Peyer's patch (tissue), 4 donors: Measurements from ENCODE around the gene PARD3B. TPM values are rescaled to one million over a fixed set of nuclear protein-coding genes. Genes with fewer than 3 reads are reported as not detected.

Experiments
- DNase-seq, 3 donors: peaks; one replicate each; pipeline ENCODE4 v3.0.0-alpha.2; 2017 to 2019
- H3K27ac ChIP-seq, 4 donors: fragments of 200-600 bp; sonication (generic); one replicate each; pipeline ENCODE4 v1.5.1; 2016 to 2019
- H3K27me3 ChIP-seq, 2 donors: fragments of 200-600 bp; sonication (generic); one replicate each; pipeline ENCODE4 v1.5.1; 2019
- H3K36me3 ChIP-seq, 3 donors: fragments of 200-600 bp; sonication (generic); one replicate each; pipeline ENCODE4 v1.5.1; 2016 to 2019
- H3K4me1 ChIP-seq, 4 donors: fragments of 200-600 bp; sonication (generic); one replicate each; pipeline ENCODE4 v1.5.1; 2016 to 2019
- H3K4me3 ChIP-seq, 4 donors: fragments of 200-600 bp; sonication (generic); 1 replicate in 3 of 4; 2 replicates in 1 of 4; pipeline ENCODE4 v1.5.1; 2016 to 2019; ENCODE audit warnings: mild to moderate bottlenecking in 1 of 4
- H3K9me3 ChIP-seq, 4 donors: fragments of 200-600 bp; sonication (generic); one replicate each; pipeline ENCODE4 v1.5.1; 2016 to 2019; ENCODE audit warnings: mild to moderate bottlenecking in 1 of 4
- POLR2A ChIP-seq, 2 donors: fragments of 450-650 bp; IDR thresholded peaks; one replicate each; pipeline ENCODE4 v1.5.1; 2017; ENCODE audit warnings: antibody characterized with exemption in 2 of 2, mild to moderate bottlenecking in 2 of 2, moderate library complexity in 2 of 2
- total RNA-seq, 4 donors: library from RNA; depleted of rRNA; stranded (reverse); fragments of >200 nt; gene quantifications; one replicate each; pipeline ENCODE4 v1.1.0, GENCODE V29; 2016
- TF ChIP-seq, protein P1 (sequence below), 6 experiments: fragments of 450-650 bp in 4 of 6; fragments of 200-600 bp in 2 of 6; sonication (generic) in 1 of 6; IDR thresholded peaks; one replicate each; pipeline ENCODE4 v1.5.1; 2017 to 2019; ENCODE audit warnings: antibody characterized with exemption in 6 of 6, mild to moderate bottlenecking in 3 of 6, moderate library complexity in 1 of 6

The PARD3B gene
- total RNA-seq, 4 donors from 2014 or later: 19.6 to 52.0 (median 40.6) TPM

DNA sequence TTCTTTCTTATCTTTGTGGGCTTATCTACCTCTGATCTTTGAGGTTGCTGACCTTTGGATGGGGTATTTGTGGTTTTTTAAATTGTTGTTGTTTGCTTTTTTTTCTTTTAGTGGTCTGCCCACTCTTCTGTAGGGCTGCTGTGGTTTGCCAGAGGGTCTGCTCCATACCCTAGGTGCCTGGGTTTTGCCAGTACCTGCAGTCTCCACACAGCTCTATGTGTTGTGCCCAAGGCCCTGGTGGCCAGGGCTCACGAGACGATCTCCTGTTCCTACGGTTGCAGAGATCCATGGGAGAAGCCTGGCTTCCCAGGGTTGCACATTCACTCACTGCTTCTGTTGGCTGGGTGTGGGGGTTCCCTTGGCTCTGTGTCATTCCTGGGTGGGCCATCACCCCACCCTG, 87.1 kb downstream of the PARD3B start:
- DNase-seq: no peak
- Histone ChIP-seq H3K4me1 (peaks cover 0 to 9% (median 0%) of the 10 kb centered on the region in 4 donors), H3K27ac (no peak overlapping the region), H3K4me3 (no peak overlapping the region), H3K9me3 (no peaks in the 10 kb centered on the region), H3K36me3 (no peaks in the 10 kb centered on the region), H3K27me3 (no peaks in the 10 kb centered on the region)
- no peak for TF ChIP-seq POLR2A (IDR thresholded peaks at IDR 0.05)
- TF ChIP-seq, protein P1, sequence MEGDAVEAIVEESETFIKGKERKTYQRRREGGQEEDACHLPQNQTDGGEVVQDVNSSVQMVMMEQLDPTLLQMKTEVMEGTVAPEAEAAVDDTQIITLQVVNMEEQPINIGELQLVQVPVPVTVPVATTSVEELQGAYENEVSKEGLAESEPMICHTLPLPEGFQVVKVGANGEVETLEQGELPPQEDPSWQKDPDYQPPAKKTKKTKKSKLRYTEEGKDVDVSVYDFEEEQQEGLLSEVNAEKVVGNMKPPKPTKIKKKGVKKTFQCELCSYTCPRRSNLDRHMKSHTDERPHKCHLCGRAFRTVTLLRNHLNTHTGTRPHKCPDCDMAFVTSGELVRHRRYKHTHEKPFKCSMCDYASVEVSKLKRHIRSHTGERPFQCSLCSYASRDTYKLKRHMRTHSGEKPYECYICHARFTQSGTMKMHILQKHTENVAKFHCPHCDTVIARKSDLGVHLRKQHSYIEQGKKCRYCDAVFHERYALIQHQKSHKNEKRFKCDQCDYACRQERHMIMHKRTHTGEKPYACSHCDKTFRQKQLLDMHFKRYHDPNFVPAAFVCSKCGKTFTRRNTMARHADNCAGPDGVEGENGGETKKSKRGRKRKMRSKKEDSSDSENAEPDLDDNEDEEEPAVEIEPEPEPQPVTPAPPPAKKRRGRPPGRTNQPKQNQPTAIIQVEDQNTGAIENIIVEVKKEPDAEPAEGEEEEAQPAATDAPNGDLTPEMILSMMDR (IDR thresholded peaks at IDR 0.05): no peak

DNA sequence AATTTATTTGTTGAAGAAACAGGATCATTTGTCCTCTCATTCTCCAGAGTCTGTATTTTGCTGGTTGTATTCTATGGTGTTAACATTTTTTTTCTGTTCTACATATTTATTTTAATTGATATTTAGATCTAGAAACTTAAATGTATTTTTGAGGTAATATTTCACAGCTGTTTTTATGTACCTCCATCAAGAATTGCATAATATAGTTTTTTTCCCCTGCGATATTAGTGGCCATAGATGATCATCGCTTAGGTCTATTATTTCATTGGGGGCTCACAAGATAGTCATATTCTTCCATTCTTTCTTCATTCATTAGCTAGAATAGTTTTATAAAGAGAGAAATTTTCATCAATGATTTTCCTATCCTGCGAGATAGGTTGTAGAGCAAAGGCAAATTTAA, 89.3 kb downstream of the PARD3B start:
- Histone ChIP-seq H3K36me3 (no peaks in the 10 kb centered on the region), H3K9me3 (no peaks in the 10 kb centered on the region), H3K4me3 (no peak overlapping the region), H3K27ac (no peak overlapping the region), H3K4me1 (peaks cover 0 to 14% (median 0%) of the 10 kb centered on the region in 4 donors), H3K27me3 (no peaks in the 10 kb centered on the region)
- DNase-seq: no peak
- TF ChIP-seq, protein P1 (IDR thresholded peaks at IDR 0.05): no peak
- no peak for TF ChIP-seq POLR2A (IDR thresholded peaks at IDR 0.05)

DNA sequence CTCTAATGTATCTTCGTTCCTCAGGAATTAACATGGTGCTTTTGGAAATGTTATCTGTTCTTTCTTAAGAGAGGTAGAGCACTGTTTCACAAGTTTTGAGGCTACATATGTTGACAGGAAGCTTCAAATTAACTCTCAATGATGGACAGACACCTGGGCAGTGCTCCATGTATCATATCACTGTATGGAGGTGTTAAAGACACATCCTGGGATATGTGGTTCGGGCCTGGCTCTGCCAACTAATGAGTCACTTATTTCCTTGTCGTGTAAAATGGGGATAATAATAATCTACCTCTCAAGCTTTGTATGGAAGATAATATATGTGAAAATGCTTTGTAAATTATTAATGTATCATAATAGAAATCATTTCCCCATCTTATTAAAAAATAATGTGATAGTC, 90.2 kb downstream of the PARD3B start:
- Histone ChIP-seq H3K4me3 (no peak overlapping the region), H3K4me1 (peaks cover 0 to 14% (median 0%) of the 10 kb centered on the region in 4 donors), H3K36me3 (no peaks in the 10 kb centered on the region), H3K27ac (no peak overlapping the region), H3K9me3 (no peaks in the 10 kb centered on the region), H3K27me3 (no peaks in the 10 kb centered on the region)
- TF ChIP-seq, protein P1 (IDR thresholded peaks at IDR 0.05): no peak
- no peak for TF ChIP-seq POLR2A (IDR thresholded peaks at IDR 0.05)
- no peak for DNase-seq

GRCh38 chr2:204638471-204639194, 93.4 kb downstream of the PARD3B start:
- H3K9me3 ChIP-seq: no peaks in the 10 kb centered on the region
- TF ChIP-seq, protein P1 (IDR thresholded peaks at IDR 0.05): no peak
- TF ChIP-seq POLR2A (IDR thresholded peaks at IDR 0.05): no peak

GRCh38 chr2:204643326-204643725, 98.1 kb downstream of the PARD3B start:
- Histone ChIP-seq H3K36me3 (no peaks in the 10 kb centered on the region), H3K27ac (no peak overlapping the region), H3K4me3 (no peak overlapping the region), H3K9me3 (no peaks in the 10 kb centered on the region), H3K4me1 (peaks cover 0 to 13% (median 0%) of the 10 kb centered on the region in 4 donors), H3K27me3 (no peaks in the 10 kb centered on the region)
- TF ChIP-seq, protein P1 (IDR thresholded peaks at IDR 0.05): no peak
- no peak for TF ChIP-seq POLR2A (IDR thresholded peaks at IDR 0.05)
- DNase-seq: no peak

More at GRCh38 chr2:204638471-204639194, 93.4 kb downstream of the PARD3B start:
- Histone ChIP-seq H3K4me1 (peaks cover 0 to 19% (median 0%) of the 10 kb centered on the region in 4 donors), H3K27ac (no peak overlapping the region), H3K36me3 (no peaks in the 10 kb centered on the region), H3K4me3 (no peak overlapping the region), H3K27me3 (no peaks in the 10 kb centered on the region)
- DNase-seq: no peak
